ENCODE results near the gene RALBP1.

- TF ChIP-seq CTCF (optimal IDR thresholded peaks at IDR 0.05 in 1 of 3, IDR thresholded peaks at IDR 0.05 in 1 of 3, conservative IDR thresholded peaks at IDR 0.05 in 1 of 3; ENCODE audit: extremely low read depth in 1 of 3, insufficient read depth in 2 of 3, low read length in 3 of 3) (no peak), EZH2 (IDR thresholded peaks at IDR 0.05; ENCODE audit: low read length) (no peak)
Measured at GRCh38 chr18:9537677-9538076, 62.4 kb downstream of the RALBP1 start.
